Measurements from ENCODE around the gene STIM1. TPM values are rescaled to one million over a fixed set of nuclear protein-coding genes. Genes with fewer than 3 reads are reported as not detected.

Gene STIM1
- total and polyA plus RNA-seq, 10 of the 15 experiments (the other 5 are each of a cell fraction or from before 2014, with no cell fraction given), result 8.6 to 57.7 (median 29.3) TPM

DNA sequence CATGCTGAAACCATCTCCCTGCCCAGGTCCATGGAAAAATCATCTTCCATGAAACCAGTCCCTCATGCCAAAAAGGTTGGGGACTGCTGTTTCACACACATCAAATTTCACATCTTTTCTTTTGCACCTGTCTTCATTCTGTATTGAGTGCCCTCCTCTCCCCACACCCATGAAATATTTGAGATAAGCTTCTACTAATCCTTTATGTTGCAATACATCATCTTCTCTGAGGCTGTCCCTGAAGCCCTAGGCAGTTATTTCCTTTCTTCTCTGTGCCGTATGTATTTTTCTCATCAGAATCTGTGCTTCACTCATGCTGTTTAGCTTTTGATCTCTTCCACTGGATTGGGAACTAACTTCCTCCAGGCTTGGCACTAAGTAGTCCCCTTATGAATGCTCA, 199.2 kb downstream of the STIM1 start:
- no peak for TF ChIP-seq IKZF2 (IDR thresholded peaks at IDR 0.05)
- TF ChIP-seq WRNIP1 (IDR thresholded peaks at IDR 0.05; ENCODE audit: borderline replicate concordance, low read depth, low read length), result no peak
- no peak for TF ChIP-seq GABPA (IDR thresholded peaks at IDR 0.05; ENCODE audit: low read depth)
- no peak for TF ChIP-seq NFYA (IDR thresholded peaks at IDR 0.05; ENCODE audit: borderline replicate concordance, low read depth, low read length)
- no peak for TF ChIP-seq CEBPZ (IDR thresholded peaks at IDR 0.05; ENCODE audit: low read depth, low read length)
- no peak for TF ChIP-seq NFYB (IDR thresholded peaks at IDR 0.05; ENCODE audit: insufficient read depth, low read depth, low read length)
- TF ChIP-seq TCF7 (IDR thresholded peaks at IDR 0.05; ENCODE audit: borderline replicate concordance), result no peak
- TF ChIP-seq MTA2 (IDR thresholded peaks at IDR 0.05; ENCODE audit: low read depth), result no peak
- no peak for TF ChIP-seq PAX5 (IDR thresholded peaks at IDR 0.05; ENCODE audit: borderline replicate concordance, low read depth, low read length)
- no peak for TF ChIP-seq HDAC6 (IDR thresholded peaks at IDR 0.05; ENCODE audit: unreplicated experiment)
- no peak for TF ChIP-seq SMAD1 (IDR thresholded peaks at IDR 0.05; ENCODE audit: low read depth, partially characterized antibody)
- TF ChIP-seq, protein P1, sequence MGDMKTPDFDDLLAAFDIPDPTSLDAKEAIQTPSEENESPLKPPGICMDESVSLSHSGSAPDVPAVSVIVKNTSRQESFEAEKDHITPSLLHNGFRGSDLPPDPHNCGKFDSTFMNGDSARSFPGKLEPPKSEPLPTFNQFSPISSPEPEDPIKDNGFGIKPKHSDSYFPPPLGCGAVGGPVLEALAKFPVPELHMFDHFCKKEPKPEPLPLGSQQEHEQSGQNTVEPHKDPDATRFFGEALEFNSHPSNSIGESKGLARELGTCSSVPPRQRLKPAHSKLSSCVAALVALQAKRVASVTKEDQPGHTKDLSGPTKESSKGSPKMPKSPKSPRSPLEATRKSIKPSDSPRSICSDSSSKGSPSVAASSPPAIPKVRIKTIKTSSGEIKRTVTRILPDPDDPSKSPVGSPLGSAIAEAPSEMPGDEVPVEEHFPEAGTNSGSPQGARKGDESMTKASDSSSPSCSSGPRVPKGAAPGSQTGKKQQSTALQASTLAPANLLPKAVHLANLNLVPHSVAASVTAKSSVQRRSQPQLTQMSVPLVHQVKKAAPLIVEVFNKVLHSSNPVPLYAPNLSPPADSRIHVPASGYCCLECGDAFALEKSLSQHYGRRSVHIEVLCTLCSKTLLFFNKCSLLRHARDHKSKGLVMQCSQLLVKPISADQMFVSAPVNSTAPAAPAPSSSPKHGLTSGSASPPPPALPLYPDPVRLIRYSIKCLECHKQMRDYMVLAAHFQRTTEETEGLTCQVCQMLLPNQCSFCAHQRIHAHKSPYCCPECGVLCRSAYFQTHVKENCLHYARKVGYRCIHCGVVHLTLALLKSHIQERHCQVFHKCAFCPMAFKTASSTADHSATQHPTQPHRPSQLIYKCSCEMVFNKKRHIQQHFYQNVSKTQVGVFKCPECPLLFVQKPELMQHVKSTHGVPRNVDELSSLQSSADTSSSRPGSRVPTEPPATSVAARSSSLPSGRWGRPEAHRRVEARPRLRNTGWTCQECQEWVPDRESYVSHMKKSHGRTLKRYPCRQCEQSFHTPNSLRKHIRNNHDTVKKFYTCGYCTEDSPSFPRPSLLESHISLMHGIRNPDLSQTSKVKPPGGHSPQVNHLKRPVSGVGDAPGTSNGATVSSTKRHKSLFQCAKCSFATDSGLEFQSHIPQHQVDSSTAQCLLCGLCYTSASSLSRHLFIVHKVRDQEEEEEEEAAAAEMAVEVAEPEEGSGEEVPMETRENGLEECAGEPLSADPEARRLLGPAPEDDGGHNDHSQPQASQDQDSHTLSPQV (IDR thresholded peaks at IDR 0.05), result no peak
- TF ChIP-seq BMI1 (IDR thresholded peaks at IDR 0.05; ENCODE audit: borderline replicate concordance), result no peak
- TF ChIP-seq NR2F1 (conservative IDR thresholded peaks at IDR 0.05), result no peak
- FAIRE-seq, result no peak
- BruUV-seq (replicated peaks), result no TSS peak
- intact Hi-C loops (cut with micrococcal nuclease; ENCODE audit: unreplicated experiment), result no loop called here
- Histone ChIP-seq H4K20me1 (ENCODE audit: control insufficient read depth, insufficient read depth) (no peaks in the 10 kb centered on the region), H3K79me2 (ENCODE audit: control insufficient read depth, insufficient read depth, low read length) (0 out of 2 replicates have a peak, but pooled peaks cover 1% of the 10 kb centered on the region), H3K4me3 (no peak overlapping the region), H3K9me3 (replicated peaks; ENCODE audit: control insufficient read depth, insufficient read depth, low read length) (no peaks in the 10 kb centered on the region; the same call in 2 of the 3 replicates), H3K4me1 (ENCODE audit: control insufficient read depth, insufficient read depth, low read length) (peaks cover 19% of the 10 kb centered on the region), H2AFZ (ENCODE audit: control insufficient read depth, low read depth, low read length) (no peak overlapping the region), H3K4me2 (ENCODE audit: control insufficient read depth, insufficient read depth) (no peak overlapping the region), H3K27ac (ENCODE audit: control insufficient read depth, insufficient read depth) (no peak overlapping the region), H3K36me3 (ENCODE audit: control insufficient read depth in 2 of 2, insufficient read depth in 2 of 2, low read length in 1 of 2) (peaks cover 4 to 18% of the 10 kb centered on the region in 2 experiments), H3K9ac (ENCODE audit: control insufficient read depth, insufficient read depth, low read length) (no peak overlapping the region), H3K27me3 (replicated peaks in 1 of 2; ENCODE audit: control insufficient read depth in 2 of 2, insufficient read depth in 2 of 2, low read length in 1 of 2) (no peaks in the 10 kb centered on the region)
- no peak for ATAC-seq
- DNase-seq (ENCODE audit: low read depth, low spot score), result no peak
- WGBS (ENCODE audit: insufficient coverage, insufficient replicate concordance, low lambda C conversion rate, missing lambda C conversion rate), result 100% methylated on average over 1 of the region's 1 CpG
- ChIA-PET CTCF (interaction anchor here (0.8 to 8.4 kb wide), 3 partner anchors 9 to 202 kb away, joined by 4 to 145 read pairs (median 4); partner anchors contain the start of gene STIM1), POLR2A (interaction anchor here (1.0 kb wide), 1 partner anchor 200 kb away, joined by 4 read pairs; the partner anchor contains the start of gene STIM1), RAD21 (ENCODE audit: unreplicated experiment) (interaction anchor here (1.7 kb wide), 1 partner anchor 213 kb away, joined by 6 read pairs; the partner anchor contains the start of gene RHOG), SMC1A (ENCODE audit: uncharacterized antibody, unreplicated experiment) (interaction anchor here (1.0 to 8.0 kb wide), 6 partner anchors 9 to 217 kb away, joined by 3 to 56 read pairs (median 6); partner anchors contain the start of gene STIM1)
- in situ Hi-C loops (cut with MboI), result no loop called here

Data from GM12878 (cell line).